A673 (cell line): ENCODE results near the gene SRPK3. TPM values are rescaled to one million over a fixed set of nuclear protein-coding genes. Genes with fewer than 3 reads are reported as not detected.

ENCODE experiments used
- BruUV-seq: library from RNA; stranded (reverse); fragments of 400-500 nt; replicated peaks from 2 replicates; lab custom pipeline; 2021; lab: Mats Ljungman, UMichigan
- CTCF ChIA-PET: fragments of 300-600 bp; sonication (Branson Sonifier 250); formaldehyde crosslinking; loops from one replicate; lab custom pipeline; 2022; ENCODE audit warnings: antibody characterized with exemption; lab: Charles Lee
- POLR2A ChIA-PET: fragments of 300-600 bp; sonication (Branson Sonifier 250); formaldehyde crosslinking; loops from one replicate; lab custom pipeline; 2022; ENCODE audit warnings: antibody characterized with exemption; ENCODE audit not compliant: low non-redundant PET; lab: Charles Lee
- DNase-seq: peaks from one replicate; pipeline ENCODE4 v3.0.0-alpha.2; 2015; ENCODE audit warnings: low spot score
- H3K27ac ChIP-seq: fragments of 200-600 bp; sonication (generic); 2 replicates; pipeline ENCODE4 v1.5.1; 2016; ENCODE audit warnings: mixed run types, low read depth, mild to moderate bottlenecking, mixed read lengths, antibody characterized with exemption, low read length; ENCODE audit not compliant: poor library complexity, severe bottlenecking
- H3K27me3 ChIP-seq: fragments of 200-600 bp; sonication (generic); replicated peaks from 2 replicates; pipeline ENCODE4 v1.6.1; 2017; ENCODE audit warnings: mixed run types, low read depth, mild to moderate bottlenecking, mixed read lengths, antibody characterized with exemption, low read length; ENCODE audit not compliant: insufficient read depth, poor library complexity
- H3K36me3 ChIP-seq: fragments of 200-600 bp; sonication (generic); 2 replicates; pipeline ENCODE4 v1.6.1; 2016; ENCODE audit warnings: mixed run types, mild to moderate bottlenecking, mixed read lengths, antibody characterized with exemption, low read length; ENCODE audit not compliant: insufficient read depth, poor library complexity, severe bottlenecking
- H3K4me1 ChIP-seq: fragments of 200-600 bp; sonication (generic); 2 replicates; pipeline ENCODE4 v1.6.1; 2017; ENCODE audit warnings: mixed run types, mild to moderate bottlenecking, mixed read lengths, antibody characterized with exemption, low read length; ENCODE audit not compliant: insufficient read depth, poor library complexity, severe bottlenecking
- H3K4me3 ChIP-seq: fragments of 200-600 bp; sonication (generic); 2 replicates; pipeline ENCODE4 v1.5.1; 2016; ENCODE audit warnings: low read depth, mixed run types, mild to moderate bottlenecking, mixed read lengths, low read length; ENCODE audit not compliant: poor library complexity, severe bottlenecking
- H3K9me3 ChIP-seq: fragments of 200-600 bp; sonication (generic); 2 replicates; pipeline ENCODE4 v1.6.1; 2016; ENCODE audit warnings: mixed run types, low read depth, mild to moderate bottlenecking, mixed read lengths, antibody characterized with exemption, low read length; ENCODE audit not compliant: poor library complexity, severe bottlenecking
- CTCF ChIP-seq: fragments of 300-800, 200-600 bp; sonication (generic); conservative IDR thresholded peaks from 2 replicates; pipeline ENCODE4 v1.5.1; 2017; ENCODE audit warnings: low read depth, mild to moderate bottlenecking, antibody characterized with exemption, low read length, moderate library complexity, mixed read lengths
- EZH2 ChIP-seq: fragments of 200-600 bp; sonication (generic); IDR thresholded peaks from 2 replicates; pipeline ENCODE4 v1.6.1; 2017; ENCODE audit warnings: borderline replicate concordance, low read depth, mild to moderate bottlenecking, mixed read lengths, antibody characterized with exemption, low read length; ENCODE audit not compliant: poor library complexity, severe bottlenecking
- intact Hi-C: fragments of 100-400 bp; cut with micrococcal nuclease; formaldehyde crosslinking; loops from one replicate; pipeline ENCODE4 v1.10.0; 2022; ENCODE audit not compliant: unreplicated experiment
- total RNA-seq: library from RNA; stranded (reverse); gene quantifications from 2 replicates; pipeline ENCODE4 v1.2.3, GENCODE V29; 2021

SRPK3 gene
- total RNA-seq, 1 experiment from 2014 or later, result not detected

- BruUV-seq, result no TSS peak
- no peak for DNase-seq
- CTCF ChIA-PET, result no interaction called here
These were observed 13.8 kb upstream of the SRPK3 start for GRCh38 chrX:153766871-153767673.

GRCh38 chrX:153767674-153768055, 13.2 kb upstream of the SRPK3 start:
- Histone ChIP-seq H3K4me1 (no peaks in the 10 kb centered on the region), H3K27me3 (no peaks in the 10 kb centered on the region), H3K36me3 (no peaks in the 10 kb centered on the region), H3K4me3 (no peak overlapping the region), H3K27ac (no peak overlapping the region), H3K9me3 (no peaks in the 10 kb centered on the region)
- intact Hi-C loops, result no loop called here
- no peak for TF ChIP-seq EZH2
- POLR2A ChIA-PET, result no interaction called here
- no TSS peak for BruUV-seq
- CTCF ChIA-PET, result no interaction called here
- no peak for DNase-seq

More at GRCh38 chrX:153766871-153767673, 13.8 kb upstream of the SRPK3 start:
- Histone ChIP-seq H3K27me3 (no peaks in the 10 kb centered on the region), H3K36me3 (no peaks in the 10 kb centered on the region), H3K4me3 (no peak overlapping the region), H3K4me1 (no peaks in the 10 kb centered on the region), H3K27ac (no peak overlapping the region), H3K9me3 (no peaks in the 10 kb centered on the region)
- TF ChIP-seq EZH2, result no peak
- TF ChIP-seq CTCF, result no peak
- POLR2A ChIA-PET, result no interaction called here
- intact Hi-C loops, result no loop called here

GRCh38 chrX:153768311-153769157, 12.3 kb upstream of the SRPK3 start:
- CTCF ChIA-PET, result no interaction called here

More at GRCh38 chrX:153768311-153769157, 12.3 kb upstream of the SRPK3 start:
- BruUV-seq, result no TSS peak
- Histone ChIP-seq H3K36me3 (no peaks in the 10 kb centered on the region), H3K4me3 (no peak overlapping the region), H3K27ac (no peak overlapping the region), H3K9me3 (no peaks in the 10 kb centered on the region), H3K27me3 (no peaks in the 10 kb centered on the region), H3K4me1 (no peaks in the 10 kb centered on the region)
- intact Hi-C loops, result no loop called here
- POLR2A ChIA-PET, result no interaction called here
- DNase-seq, result no peak
- TF ChIP-seq EZH2 (no peak), CTCF (no peak)
